BLaER1 treated with 17β-estradiol and CSF1 and Interleukin-3, amounts not matched to agents 10 nM and 100 nM (cell line): ENCODE results near the gene PPP1R14C.

Experiments
- H3K27ac ChIP-seq, 11 experiments: shearing (Covaris generic); formaldehyde crosslinking; 2 replicates each; pipeline ENCODE4 v1.8.1; 2022
- H3K27me3 ChIP-seq, 11 experiments: shearing (Covaris generic); formaldehyde crosslinking; 2 replicates each; pipeline ENCODE4 v1.8.1; 2022
- H3K36me3 ChIP-seq, 11 experiments: shearing (Covaris generic); formaldehyde crosslinking; 2 replicates each; pipeline ENCODE4 v1.8.1; 2022
- H3K4me1 ChIP-seq, 10 experiments: shearing (Covaris generic); formaldehyde crosslinking; 2 replicates each; pipeline ENCODE4 v1.8.1; 2022
- H3K4me2 ChIP-seq, 11 experiments: shearing (Covaris generic); formaldehyde crosslinking; 2 replicates each; pipeline ENCODE4 v1.8.1; 2022
- H3K4me3 ChIP-seq, 10 experiments: shearing (Covaris generic); formaldehyde crosslinking; 2 replicates each; pipeline ENCODE4 v1.8.1; 2022
- H3K9ac ChIP-seq, 11 experiments: shearing (Covaris generic); formaldehyde crosslinking; 2 replicates each; pipeline ENCODE4 v1.8.1; 2022
- H3K9me3 ChIP-seq, 11 experiments: shearing (Covaris generic); formaldehyde crosslinking; replicated peaks in 1 of 11; 2 replicates each; pipeline ENCODE4 v1.8.1; 2022
- H4K20me1 ChIP-seq, 11 experiments: shearing (Covaris generic); formaldehyde crosslinking; 2 replicates each; pipeline ENCODE4 v1.8.1; 2022
- Cebpa-rat ChIP-seq, 11 experiments: shearing (Covaris generic); IDR thresholded peaks; 2 replicates each; pipeline ENCODE4 v1.8.1; 2022

Gene PPP1R14C

DNA sequence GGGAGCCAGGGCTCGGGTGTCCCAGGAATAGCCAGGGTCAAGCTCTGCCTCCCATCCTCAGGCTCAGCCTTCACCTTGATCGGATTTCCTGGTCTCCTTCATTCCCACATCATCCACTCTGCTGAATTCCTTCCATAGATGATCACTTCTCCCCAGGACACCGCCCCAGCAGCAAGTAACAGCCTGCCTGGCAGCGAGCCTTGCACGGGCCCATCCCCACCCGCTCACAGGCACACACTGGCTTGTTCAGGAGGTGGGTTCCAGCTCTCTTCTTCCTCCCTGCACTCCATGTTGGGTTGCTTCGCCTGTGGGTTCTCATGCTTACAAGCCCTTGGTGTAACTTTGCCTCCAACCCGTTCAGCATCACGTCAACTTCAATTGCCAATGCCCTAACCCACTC lies 113.0 kb downstream of the PPP1R14C start:
- H4K20me1 ChIP-seq: no peaks in the 10 kb centered on the region
- no peak overlapping the region for H3K4me3 ChIP-seq
- H3K27me3 ChIP-seq: no peaks in the 10 kb centered on the region
- peaks cover 0 to 14% (median 4%) of the 10 kb centered on the region in 10 experiments; a peak in 9 of 20 replicates for H3K4me1 ChIP-seq
- no peaks in the 10 kb centered on the region for H3K36me3 ChIP-seq
- no peak for TF ChIP-seq Cebpa-rat (IDR thresholded peaks at IDR 0.05)
- H3K4me2 ChIP-seq: no peak overlapping the region
- peaks cover 0 to 6% (median 0%) of the 10 kb centered on the region in 11 experiments; a peak in 2 of 22 replicates for H3K9me3 ChIP-seq
- H3K9ac ChIP-seq: no peak overlapping the region
- H3K27ac ChIP-seq: no peak overlapping the region

DNA sequence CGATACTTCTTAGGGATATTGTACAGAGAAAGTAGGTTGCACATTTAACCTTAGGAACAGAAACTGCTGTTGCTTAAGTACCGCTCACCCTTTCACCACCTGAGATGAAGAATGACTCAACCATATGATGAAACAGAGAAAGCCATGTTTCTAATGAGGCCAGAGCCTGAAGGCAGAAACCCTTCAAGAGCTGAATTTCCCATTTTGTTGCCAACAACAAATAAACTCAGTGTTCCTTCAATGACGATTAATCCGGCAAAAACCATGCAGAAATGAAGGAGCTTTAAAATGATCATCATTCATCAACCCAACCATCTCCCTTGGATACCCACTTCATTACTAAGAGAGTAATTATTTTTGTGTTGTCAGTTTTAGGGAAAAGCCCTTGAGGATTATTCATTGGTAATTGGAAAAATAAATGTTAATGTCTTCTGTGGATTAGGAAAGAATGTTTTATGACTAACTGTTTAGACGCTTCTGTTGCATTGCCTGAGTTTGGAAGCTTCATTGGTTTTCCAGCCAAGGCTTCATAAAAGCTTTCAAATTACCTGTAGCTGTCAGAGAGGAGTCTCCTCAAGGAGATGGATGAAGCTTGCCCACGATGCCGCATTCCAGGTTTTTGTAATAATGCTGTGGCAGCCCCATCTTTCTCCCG lies 113.9 kb downstream of the PPP1R14C start:
- no peak overlapping the region for H3K4me3 ChIP-seq
- H3K4me1 ChIP-seq: peaks cover 0 to 14% (median 4%) of the 10 kb centered on the region in 10 experiments; a peak in 9 of 20 replicates
- H3K36me3 ChIP-seq: no peaks in the 10 kb centered on the region
- H3K27ac ChIP-seq: no peak overlapping the region
- H3K4me2 ChIP-seq: no peak overlapping the region
- no peak overlapping the region for H3K9ac ChIP-seq
- peaks cover 0 to 6% (median 0%) of the 10 kb centered on the region in 11 experiments; a peak in 2 of 22 replicates for H3K9me3 ChIP-seq
- no peaks in the 10 kb centered on the region for H4K20me1 ChIP-seq
- no peaks in the 10 kb centered on the region for H3K27me3 ChIP-seq
- TF ChIP-seq Cebpa-rat (IDR thresholded peaks at IDR 0.05): no peak

DNA sequence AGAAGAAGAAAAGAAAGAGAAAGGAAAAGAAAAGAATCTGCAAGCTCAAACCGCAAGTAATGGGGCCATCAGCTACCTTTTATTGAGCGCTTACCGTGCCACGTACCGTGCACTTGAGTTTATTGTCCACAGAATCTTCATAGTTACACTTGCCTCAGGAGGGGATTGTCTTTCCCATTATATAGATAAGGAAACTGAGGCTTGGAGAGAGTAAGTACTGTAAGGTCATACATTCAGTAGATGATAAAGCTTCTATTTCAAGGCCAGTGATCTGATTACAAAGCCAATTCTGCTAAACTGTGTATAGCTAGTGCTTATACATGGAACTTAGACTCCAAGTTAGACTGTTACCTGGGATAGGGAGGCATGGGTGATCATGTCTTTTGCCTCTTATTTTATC lies 115.5 kb downstream of the PPP1R14C start:
- H3K9me3 ChIP-seq: peaks cover 0 to 6% (median 0%) of the 10 kb centered on the region in 11 experiments; a peak in 2 of 22 replicates

DNA sequence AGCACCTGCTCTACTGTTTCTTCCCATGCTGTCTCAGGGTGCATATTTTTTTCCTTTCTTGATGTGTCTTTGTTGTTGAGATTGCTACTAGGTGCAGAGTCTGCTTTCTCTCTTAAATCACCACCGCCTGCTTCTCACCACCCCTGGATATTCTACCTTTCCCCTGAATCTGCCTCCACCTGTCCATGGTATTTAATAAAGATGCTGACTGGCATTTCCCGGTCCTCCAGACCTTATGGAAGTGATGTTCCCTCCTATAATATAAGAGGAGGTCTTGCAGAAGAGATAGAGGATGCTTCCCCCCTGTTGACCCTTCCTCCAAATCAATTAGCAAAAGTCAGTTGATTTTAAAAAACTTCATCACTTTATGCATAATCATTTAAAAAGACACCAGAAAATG lies 118.1 kb downstream of the PPP1R14C start:
- Histone ChIP-seq H3K27me3 (no peaks in the 10 kb centered on the region), H4K20me1 (no peaks in the 10 kb centered on the region), H3K4me1 (peaks cover 0 to 5% (median 0%) of the 10 kb centered on the region in 10 experiments; a peak in 1 of 20 replicates), H3K9ac (no peak overlapping the region), H3K27ac (no peak overlapping the region), H3K4me3 (no peak overlapping the region), H3K4me2 (no peak overlapping the region), H3K9me3 (peaks cover 0 to 6% (median 0%) of the 10 kb centered on the region in 11 experiments; a peak in 2 of 22 replicates), H3K36me3 (no peaks in the 10 kb centered on the region)
- no peak for TF ChIP-seq Cebpa-rat (IDR thresholded peaks at IDR 0.05)

More for the DNA sequence above, 115.5 kb downstream of the PPP1R14C start:
- Histone ChIP-seq H3K27me3 (no peaks in the 10 kb centered on the region), H4K20me1 (no peaks in the 10 kb centered on the region), H3K4me2 (no peak overlapping the region), H3K27ac (no peak overlapping the region), H3K4me3 (no peak overlapping the region), H3K4me1 (peaks cover 0 to 6% (median under 1%) of the 10 kb centered on the region in 10 experiments; a peak in 7 of 20 replicates), H3K9ac (no peak overlapping the region), H3K36me3 (no peaks in the 10 kb centered on the region)
- no peak for TF ChIP-seq Cebpa-rat (IDR thresholded peaks at IDR 0.05)

DNA sequence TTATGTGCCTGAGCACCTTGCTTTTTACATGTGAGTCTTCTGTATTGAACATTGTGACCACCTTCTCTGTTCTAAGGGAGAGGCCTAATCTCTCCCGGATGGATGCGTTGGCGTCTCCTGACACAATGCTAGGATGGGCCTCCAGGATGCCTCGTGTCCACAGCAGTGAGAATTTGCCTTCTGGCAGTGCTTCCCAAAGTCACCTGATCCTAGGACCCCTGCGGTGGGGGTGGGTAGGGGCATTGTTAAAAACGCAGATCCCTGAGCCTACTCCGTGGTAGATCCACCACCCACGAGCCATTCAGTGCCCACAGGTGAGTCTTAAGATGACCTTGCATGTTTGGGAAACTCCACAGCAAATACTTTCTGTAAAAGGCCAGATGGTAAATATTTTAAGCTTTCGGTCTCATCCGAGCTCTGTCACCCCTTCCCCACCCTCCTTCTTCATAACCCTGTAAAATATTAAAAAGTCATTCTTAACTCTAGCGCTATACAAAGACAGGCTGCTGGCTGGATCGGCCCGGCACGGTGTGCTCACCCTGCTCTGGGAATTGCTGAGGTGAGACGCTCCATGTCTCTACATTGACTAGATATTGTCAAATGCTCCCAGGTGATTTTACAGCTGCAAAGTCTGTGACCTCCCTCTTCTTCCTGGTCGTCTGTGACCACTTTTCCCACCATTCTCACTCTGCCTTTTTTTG lies 119.3 kb downstream of the PPP1R14C start:
- Histone ChIP-seq H3K9me3 (peaks cover 0 to 6% (median 0%) of the 10 kb centered on the region in 11 experiments; a peak in 2 of 22 replicates), H3K4me3 (no peak overlapping the region), H4K20me1 (no peaks in the 10 kb centered on the region), H3K9ac (no peak overlapping the region), H3K4me2 (no peak overlapping the region), H3K4me1 (peaks cover 0 to 4% (median 0%) of the 10 kb centered on the region in 10 experiments; a peak in 1 of 20 replicates), H3K27me3 (no peaks in the 10 kb centered on the region), H3K36me3 (no peaks in the 10 kb centered on the region), H3K27ac (no peak overlapping the region)
- TF ChIP-seq Cebpa-rat (IDR thresholded peaks at IDR 0.05): no peak

DNA sequence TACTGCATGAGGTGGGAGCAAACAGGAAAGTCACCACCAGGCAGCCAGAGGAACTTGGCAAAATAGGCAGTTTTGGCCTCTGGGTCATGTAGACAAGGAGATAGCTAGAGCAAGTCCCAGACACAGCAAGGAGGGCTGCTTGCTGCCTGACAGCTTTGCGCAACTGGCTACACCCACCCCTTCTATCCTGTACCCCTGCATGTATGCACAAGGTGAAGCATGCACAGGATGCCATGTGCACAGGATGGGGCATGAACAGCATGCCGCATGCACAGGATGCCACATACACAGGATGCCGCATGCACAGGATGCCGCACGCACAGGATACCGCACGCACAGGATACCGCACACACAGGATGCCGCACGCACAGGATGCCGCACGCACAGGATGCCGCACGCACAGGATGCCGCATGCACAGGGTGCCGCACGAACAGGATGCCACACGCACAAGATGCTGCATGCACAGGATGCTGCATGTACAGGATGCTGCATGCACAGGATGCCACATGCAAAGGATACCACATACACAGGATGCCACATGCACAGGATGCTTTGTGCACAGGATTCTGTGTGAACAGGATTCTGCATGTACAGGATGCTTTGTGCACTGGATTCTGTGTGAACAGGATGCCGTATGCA lies 121.0 kb downstream of the PPP1R14C start:
- Histone ChIP-seq H3K36me3 (no peaks in the 10 kb centered on the region), H3K27me3 (no peaks in the 10 kb centered on the region), H4K20me1 (no peaks in the 10 kb centered on the region), H3K4me2 (no peak overlapping the region), H3K4me3 (no peak overlapping the region), H3K9me3 (0 out of 22 replicates have a peak, but pooled peaks cover 0 to under 1% (median 0%) of the 10 kb centered on the region in 11 experiments), H3K27ac (no peak overlapping the region), H3K4me1 (peaks cover 0 to 4% (median 0%) of the 10 kb centered on the region in 10 experiments; a peak in 1 of 20 replicates), H3K9ac (no peak overlapping the region)
- no peak for TF ChIP-seq Cebpa-rat (IDR thresholded peaks at IDR 0.05)

DNA sequence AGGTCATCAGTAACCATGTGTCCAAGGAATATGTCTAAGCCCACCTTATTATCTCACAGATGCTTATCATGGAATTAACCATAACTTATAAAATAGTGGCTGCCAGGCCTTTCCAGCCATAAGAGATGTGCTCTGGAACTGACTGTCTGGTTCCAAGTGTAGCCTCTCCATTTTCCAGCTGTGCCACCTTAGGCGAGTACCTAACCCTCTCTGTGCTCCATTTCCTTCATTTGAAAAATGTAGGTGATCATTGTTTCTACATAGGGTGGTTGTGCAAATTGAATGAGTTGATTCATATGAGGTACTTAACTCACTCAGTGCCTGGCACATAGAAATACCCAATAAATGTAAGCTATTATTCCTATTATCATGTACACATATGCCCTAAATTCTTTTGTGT lies 123.5 kb downstream of the PPP1R14C start:
- no peak overlapping the region for H3K9ac ChIP-seq
- no peak overlapping the region for H3K4me3 ChIP-seq
- H3K27ac ChIP-seq: no peak overlapping the region
- no peak for TF ChIP-seq Cebpa-rat (IDR thresholded peaks at IDR 0.05)
- no peaks in the 10 kb centered on the region for H3K27me3 ChIP-seq
- H3K4me2 ChIP-seq: no peak overlapping the region
- no peaks in the 10 kb centered on the region for H4K20me1 ChIP-seq
- H3K9me3 ChIP-seq: peaks cover 0 to 6% (median 0%) of the 10 kb centered on the region in 11 experiments; a peak in 5 of 22 replicates
- H3K36me3 ChIP-seq: no peaks in the 10 kb centered on the region
- H3K4me1 ChIP-seq: peaks cover 0 to 4% (median 0%) of the 10 kb centered on the region in 10 experiments; a peak in 1 of 20 replicates

DNA sequence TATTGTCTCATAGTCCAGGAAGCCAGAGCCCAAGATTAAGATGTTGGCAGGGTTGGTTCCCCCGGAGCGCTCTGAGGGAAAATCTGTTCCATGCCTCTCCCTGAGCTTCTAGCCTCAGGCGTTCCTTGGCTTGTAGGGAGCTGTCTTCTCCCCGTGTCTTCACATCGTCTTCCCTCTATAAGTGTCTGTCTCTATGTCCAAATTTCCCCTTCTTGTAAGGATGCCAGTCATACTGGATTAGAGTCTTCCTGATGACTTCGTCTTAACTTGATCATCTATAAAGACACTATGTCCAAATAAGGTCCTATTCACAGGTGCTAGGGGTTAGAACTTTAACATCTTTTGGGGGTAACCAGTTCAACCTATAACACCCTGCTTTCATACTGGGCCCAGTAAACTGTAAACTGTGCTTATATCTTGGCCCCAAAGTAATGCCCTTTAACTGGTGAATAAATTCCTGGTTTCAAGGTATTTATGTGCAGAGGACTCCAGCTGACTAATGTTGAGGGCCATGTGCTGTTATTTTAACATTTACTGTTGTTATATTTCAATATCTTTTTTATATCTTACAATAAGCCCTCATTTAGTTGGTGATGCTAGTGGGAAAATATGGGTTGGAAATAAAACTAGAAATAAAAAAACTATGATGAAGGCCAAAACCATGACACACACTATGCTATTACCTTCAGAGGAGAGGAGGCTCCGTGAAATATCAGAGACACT lies 124.3 kb downstream of the PPP1R14C start:
- peaks cover 0 to 9% (median 6%) of the 10 kb centered on the region in 10 experiments; a peak in 9 of 20 replicates for H3K4me1 ChIP-seq
- no peak for TF ChIP-seq Cebpa-rat (IDR thresholded peaks at IDR 0.05)
- H3K4me2 ChIP-seq: no peak overlapping the region
- H3K9ac ChIP-seq: no peak overlapping the region
- no peaks in the 10 kb centered on the region for H4K20me1 ChIP-seq
- no peaks in the 10 kb centered on the region for H3K36me3 ChIP-seq
- H3K27ac ChIP-seq: no peak overlapping the region
- no peaks in the 10 kb centered on the region for H3K27me3 ChIP-seq
- H3K9me3 ChIP-seq: peaks cover 0 to 6% (median 0%) of the 10 kb centered on the region in 11 experiments; a peak in 5 of 22 replicates
- H3K4me3 ChIP-seq: no peak overlapping the region
